Hematopoietic multipotent progenitor cell treated with erythropoietin and hydrocortisone succinate and interleukin-3 and kit ligand, for 8 days (in vitro differentiated cells): Measurements from ENCODE around the gene SLC17A8.

Source experiments
- DNase-seq: peaks from one replicate; pipeline ENCODE4 v3.0.0-alpha.2; 2015

Gene SLC17A8

GRCh38 chr12:100433701-100434100, 76.8 kb downstream of the SLC17A8 start:
- DNase-seq, result no peak

GRCh38 chr12:100434177-100434576, 77.3 kb downstream of the SLC17A8 start:
- DNase-seq, result no peak

- DNase-seq, result no peak
Observed at GRCh38 chr12:100435957-100436356, 79.1 kb downstream of the SLC17A8 start.

GRCh38 chr12:100437038-100437841, 80.4 kb downstream of the SLC17A8 start:
- DNase-seq, result peak; percentile 94

GRCh38 chr12:100439797-100440196, 82.9 kb downstream of the SLC17A8 start:
- DNase-seq, result no peak

- DNase-seq, result no peak
Observed at GRCh38 chr12:100442403-100442802, 85.5 kb downstream of the SLC17A8 start.

GRCh38 chr12:100443434-100443833, 86.6 kb downstream of the SLC17A8 start:
- no peak for DNase-seq

GRCh38 chr12:100445081-100445481, 88.2 kb downstream of the SLC17A8 start:
- no peak for DNase-seq

GRCh38 chr12:100447381-100447780, 90.5 kb downstream of the SLC17A8 start:
- DNase-seq, result no peak

- DNase-seq, result no peak
Observed at GRCh38 chr12:100448656-100449055, 91.8 kb downstream of the SLC17A8 start.

GRCh38 chr12:100450735-100451134, 93.9 kb downstream of the SLC17A8 start:
- DNase-seq, result no peak

- DNase-seq, result no peak
Observed at GRCh38 chr12:100453951-100454350, 97.1 kb downstream of the SLC17A8 start.

- DNase-seq, result no peak
Observed at GRCh38 chr12:100455896-100456295, 99.0 kb downstream of the SLC17A8 start.

- no peak for DNase-seq
Observed at GRCh38 chr12:100458191-100458590, 101.3 kb downstream of the SLC17A8 start.

- DNase-seq, result no peak
Observed at GRCh38 chr12:100460702-100461101, 103.8 kb downstream of the SLC17A8 start.

- DNase-seq, result no peak
Observed at GRCh38 chr12:100461330-100461973, 104.6 kb downstream of the SLC17A8 start.

GRCh38 chr12:100463661-100464060, 106.8 kb downstream of the SLC17A8 start:
- no peak for DNase-seq

GRCh38 chr12:100464529-100464928, 107.7 kb downstream of the SLC17A8 start:
- no peak for DNase-seq

GRCh38 chr12:100468126-100468525, 111.3 kb downstream of the SLC17A8 start:
- no peak for DNase-seq
